Kidney (tissue), 14 donors: ENCODE measurements around the gene RBX1. TPM values are rescaled to one million over a fixed set of nuclear protein-coding genes. Genes with fewer than 3 reads are reported as not detected.

ENCODE experiments used
- DNase-seq, 5 donors: peaks; one replicate each; pipeline ENCODE4 v3.0.0-alpha.2; 2013 to 2020
- FAIRE-seq: peaks from 2 replicates; lab custom pipeline; 2012; peaks lifted over from hg19 to GRCh38; lab: Jason Lieb, UNC
- H3K27ac ChIP-seq, 2 donors: one replicate each; pipeline ENCODE4 v1.7.0; 2013; ENCODE audit warnings: low read depth in 2 of 2, low read length in 2 of 2, inconsistent platforms in 1 of 2
- H3K27me3 ChIP-seq: one replicate; pipeline ENCODE4 v1.7.1; 2013; ENCODE audit warnings: low read length, inconsistent platforms; ENCODE audit not compliant: control insufficient read depth, insufficient read depth
- H3K36me3 ChIP-seq, 3 donors: one replicate each; pipeline versions ENCODE4 v1.7.0 to v1.7.1; 2013; ENCODE audit warnings: low read length in 3 of 3, control low read depth in 1 of 3, inconsistent platforms in 1 of 3; ENCODE audit not compliant: insufficient read depth in 3 of 3, control insufficient read depth in 2 of 3
- H3K4me1 ChIP-seq, 3 donors: one replicate each; pipeline versions ENCODE4 v1.7.0 to v1.7.1; 2013; ENCODE audit warnings: low read length in 3 of 3, inconsistent platforms in 1 of 3, low read depth in 1 of 3; ENCODE audit not compliant: control insufficient read depth in 2 of 3, insufficient read depth in 2 of 3
- H3K4me3 ChIP-seq, 3 donors: one replicate each; pipeline versions ENCODE4 v1.7.0 to v1.8.1; 2013; ENCODE audit warnings: low read length in 3 of 3, control low read depth in 1 of 3, inconsistent platforms in 1 of 3
- H3K9ac ChIP-seq, 3 donors: one replicate each; pipeline versions ENCODE4 v1.7.0 to v1.7.1; 2013; ENCODE audit warnings: low read length in 3 of 3, control low read depth in 1 of 3, inconsistent platforms in 1 of 3
- H3K9me3 ChIP-seq, 3 donors: one replicate each; pipeline versions ENCODE4 v1.7.0 to v1.7.1; 2013; ENCODE audit warnings: low read length in 3 of 3, control low read depth in 1 of 3, inconsistent platforms in 1 of 3; ENCODE audit not compliant: control insufficient read depth in 2 of 3, insufficient read depth in 1 of 3
- CTCF ChIP-seq: IDR thresholded peaks from 3 replicates; pipeline ENCODE4 v1.5.1; 2012; ENCODE audit warnings: mild to moderate bottlenecking, moderate library complexity, borderline replicate concordance; ENCODE audit not compliant: insufficient read depth; ENCODE audit errors: extremely low read depth
- intact Hi-C: fragments of 100-400 bp; cut with DNase I; formaldehyde crosslinking; loops from one replicate; pipeline ENCODE4 v1.11.1; 2022
- polyA plus RNA-seq: library from polyadenylated mRNA; stranded (reverse); fragments of 350-450 nt; fragmentation: Illumina TruSeq; extraction: RNeasy Lipid Tissue Mini Kit (QIAGEN cat#74804); gene quantifications from one replicate; pipeline ENCODE4 v1.2.3, GENCODE V29; 2014; ENCODE audit warnings: low read depth, low replicate concordance; ENCODE audit not compliant: insufficient read depth
- total RNA-seq: library from RNA; stranded (reverse); fragmentation: NEBNext Ultra II Directional; extraction: Animal tissue kit (Norgen Biotek cat#: 25700); gene quantifications from one replicate; pipeline ENCODE4 v1.2.1, GENCODE V29; 2021
- donor health status: control.
- donor health status: control.
- donor health status: control.
- donor health status: control.
- donor health status: control.
- donor health status: DM: yes; HTN: yes; CAD: no.
- donor health status: Normal renal cell carcinoma (clear cell type).

Gene RBX1
- total and polyA plus RNA-seq, 2 donors from 2014 or later = 56.2 to 92.2 TPM

- Histone ChIP-seq H3K27ac (no peak overlapping the region), H3K27me3 (no peaks in the 10 kb centered on the region), H3K36me3 (peaks cover 3 to 8% (median 4%) of the 10 kb centered on the region in 3 donors), H3K9ac (no peak overlapping the region), H3K4me3 (no peak overlapping the region), H3K9me3 (no peaks in the 10 kb centered on the region), H3K4me1 (peaks cover 2 to 5% (median 3%) of the 10 kb centered on the region in 3 donors)
- FAIRE-seq (no peak), DNase-seq (no peak)
- intact Hi-C loops = loop anchor here (10.0 kb wide), 1 partner anchor 137 kb away; the partner anchor contains the start of gene EP300
- no peak for TF ChIP-seq CTCF
Observed at GRCh38 chr22:40957601-40958000, 6.4 kb downstream of the RBX1 start.

- no peak for TF ChIP-seq CTCF
- no peaks in the 10 kb centered on the region for H3K27me3 ChIP-seq
- intact Hi-C loops = loop anchor here (10.0 kb wide), 1 partner anchor 137 kb away; the partner anchor contains the start of gene EP300
- no peaks in the 10 kb centered on the region for H3K9me3 ChIP-seq
- no peak for FAIRE-seq
- peaks cover 0 to 2% (median under 1%) of the 10 kb centered on the region in 3 donors for H3K4me1 ChIP-seq
- H3K4me3 ChIP-seq = no peak overlapping the region
- no peak overlapping the region for H3K27ac ChIP-seq
- H3K9ac ChIP-seq = no peak overlapping the region
- H3K36me3 ChIP-seq = peaks cover 3 to 8% (median 4%) of the 10 kb centered on the region in 3 donors
- DNase-seq = no peak
Observed at GRCh38 chr22:40958299-40958698, 7.1 kb downstream of the RBX1 start.

DNA sequence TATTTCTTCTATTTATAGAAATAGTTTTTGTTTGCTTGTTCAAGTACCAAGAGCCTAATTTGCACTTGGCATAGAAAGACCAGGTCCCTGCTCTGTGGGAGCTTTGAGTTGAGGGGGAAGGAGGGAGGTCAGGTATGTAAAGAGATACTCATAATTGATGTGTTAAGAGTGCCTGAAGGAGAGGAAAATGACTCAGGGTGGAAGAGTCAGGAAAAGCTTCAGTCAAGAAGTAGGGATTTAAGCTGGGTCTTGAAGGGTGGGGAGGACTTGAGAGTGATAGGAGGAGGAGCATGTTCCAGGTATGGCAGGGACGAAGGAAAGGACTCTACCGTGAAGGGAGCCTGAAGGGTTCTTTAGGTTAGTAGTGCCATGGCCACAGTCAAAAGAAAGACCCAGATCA is 9.0 kb downstream of the RBX1 start:
- no peak for TF ChIP-seq CTCF
- Histone ChIP-seq H3K9ac (no peak overlapping the region), H3K27me3 (no peaks in the 10 kb centered on the region), H3K36me3 (peaks cover 4 to 20% (median 9%) of the 10 kb centered on the region in 3 donors), H3K4me3 (no peak overlapping the region), H3K27ac (no peak overlapping the region), H3K9me3 (no peaks in the 10 kb centered on the region), H3K4me1 (no peaks in the 10 kb centered on the region)
- intact Hi-C loops = no loop called here
- no peak for DNase-seq
- no peak for FAIRE-seq
